Upper lobe of right lung (tissue), 1 donor: ENCODE results near the gene HOXB9. TPM values are rescaled to one million over a fixed set of nuclear protein-coding genes. Genes with fewer than 3 reads are reported as not detected.
A peak's percentile ranks its signal among the peaks of the same experiment; 100 is the strongest.

Experiments
- ATAC-seq: fragments of 200-7000 bp; cut with Tn5 transposase; one replicate; pipeline ENCODE4 v1.9.1; 2020; ENCODE audit warnings: mild to moderate bottlenecking, moderate library complexity
- DNase-seq: peaks from one replicate; pipeline ENCODE4 v3.0.0-alpha.2; 2020
- H3K27ac ChIP-seq: fragments of 200-600 bp; one replicate; pipeline ENCODE4 v1.8.0; 2022
- H3K27me3 ChIP-seq: fragments of 200-600 bp; one replicate; pipeline ENCODE4 v1.8.0; 2022; ENCODE audit warnings: mild to moderate bottlenecking
- H3K36me3 ChIP-seq: fragments of 200-600 bp; one replicate; pipeline ENCODE4 v1.8.0; 2022
- H3K4me1 ChIP-seq: fragments of 200-600 bp; one replicate; pipeline ENCODE4 v1.8.0; 2022
- H3K4me3 ChIP-seq: fragments of 200-600 bp; one replicate; pipeline ENCODE4 v1.8.0; 2022; ENCODE audit warnings: mild to moderate bottlenecking
- H3K9me3 ChIP-seq: fragments of 200-600 bp; one replicate; pipeline ENCODE4 v1.8.0; 2022
- CTCF ChIP-seq: fragments of 200-600 bp; IDR thresholded peaks from one replicate; pipeline ENCODE4 v1.8.0; 2022; ENCODE audit warnings: antibody characterized with exemption
- intact Hi-C: fragments of 100-400 bp; cut with DNase I; formaldehyde crosslinking; loops from one replicate; pipeline ENCODE4 v1.11.0; 2022
- total RNA-seq: library from RNA; stranded (reverse); fragmentation: NEBNext Ultra II Directional; extraction: Animal tissue kit (Norgen Biotek cat#: 25700); gene quantifications from one replicate; pipeline ENCODE4 v1.2.1, GENCODE V29; 2021
- donor health status: DM: no; HTN: yes; CAD: no; lungs with severe emphysema.

The HOXB9 gene
- total RNA-seq, 1 donor from 2014 or later: not detected

DNA sequence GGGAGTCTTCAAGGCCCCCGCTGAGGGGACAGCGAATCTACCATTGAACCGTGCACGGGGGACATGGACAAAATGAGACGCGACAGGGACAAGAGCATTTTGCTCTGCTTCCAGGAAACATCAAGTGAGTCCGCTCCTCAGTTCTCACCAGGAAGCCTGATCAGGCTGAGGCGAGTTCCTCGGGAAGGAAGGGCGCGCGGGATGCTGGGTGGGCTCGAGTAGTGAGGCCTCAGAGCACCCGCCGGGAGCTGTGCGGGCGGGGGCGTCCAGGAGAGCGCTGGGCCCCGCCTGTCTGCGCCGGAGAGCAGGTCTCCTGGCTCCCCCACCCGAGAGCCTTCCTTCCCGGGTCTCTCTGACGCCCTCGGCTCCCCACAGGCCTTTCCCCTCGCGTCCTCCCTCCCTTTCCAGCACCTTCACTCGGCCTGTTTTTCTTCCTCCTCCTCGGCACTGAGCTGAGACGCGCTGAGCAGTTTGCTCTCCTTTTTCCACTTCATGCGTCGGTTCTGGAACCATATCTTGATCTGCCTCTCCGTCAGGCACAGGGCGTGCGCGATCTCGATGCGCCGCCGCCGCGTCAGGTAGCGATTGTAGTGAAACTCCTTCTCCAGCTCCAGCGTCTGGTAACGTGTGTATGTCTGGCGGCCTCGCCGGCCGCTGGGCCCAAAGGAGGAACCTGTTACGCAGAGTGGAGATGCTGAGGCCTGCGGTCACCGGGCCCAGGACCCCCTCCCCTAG, 30.0 kb downstream of the HOXB9 start:
- Histone ChIP-seq H3K4me1 (peaks cover 28% of the 10 kb centered on the region), H3K27ac (peak overlapping the region; percentile 36), H3K9me3 (no peaks in the 10 kb centered on the region), H3K4me3 (peak overlapping the region; percentile 62), H3K36me3 (no peaks in the 10 kb centered on the region), H3K27me3 (peaks cover 92% of the 10 kb centered on the region)
- no peak for DNase-seq
- ATAC-seq: no peak
- intact Hi-C loops: no loop called here
- TF ChIP-seq CTCF: no peak

DNA sequence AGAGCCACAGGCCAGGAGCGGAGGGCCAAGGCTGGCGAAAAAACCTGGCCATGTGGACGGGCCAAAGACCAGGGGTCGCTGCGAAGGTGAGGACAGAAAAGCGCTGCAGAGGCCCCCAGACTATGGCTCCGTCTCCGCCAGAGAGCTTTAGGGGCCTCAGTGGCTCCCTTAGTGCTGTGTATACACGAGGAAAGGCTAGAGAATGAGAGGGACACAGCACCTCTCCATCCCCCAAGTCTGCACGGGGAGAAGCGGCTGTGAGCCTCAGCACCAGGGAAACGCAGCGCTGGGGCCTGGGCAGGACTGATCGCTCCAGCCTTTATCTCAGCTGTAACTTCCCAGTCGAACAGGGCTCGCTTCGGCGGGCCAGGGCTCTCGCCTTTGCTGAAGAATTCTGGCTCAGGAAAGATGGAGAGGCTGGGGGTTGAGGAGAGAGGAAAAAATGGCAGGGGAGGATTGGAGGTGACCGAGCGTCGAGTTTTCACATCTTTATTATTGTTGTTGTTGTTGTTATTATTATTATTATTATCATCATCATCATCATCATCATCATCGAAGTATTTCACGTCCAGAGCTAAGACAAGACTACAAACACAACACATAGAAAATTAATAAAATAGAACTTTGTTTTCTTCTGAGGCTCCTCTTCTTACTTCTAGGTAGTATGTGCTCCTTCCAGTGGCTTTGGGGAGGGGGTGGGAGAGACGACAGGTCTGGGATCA, 30.7 kb downstream of the HOXB9 start:
- H3K27ac ChIP-seq: no peak overlapping the region
- DNase-seq (no peak), ATAC-seq (no peak)
- peak overlapping the region; percentile 62 for H3K4me3 ChIP-seq
- TF ChIP-seq CTCF: no peak
- no peaks in the 10 kb centered on the region for H3K9me3 ChIP-seq
- H3K36me3 ChIP-seq: no peaks in the 10 kb centered on the region
- peaks cover 28% of the 10 kb centered on the region for H3K4me1 ChIP-seq
- H3K27me3 ChIP-seq: peaks cover 95% of the 10 kb centered on the region
- intact Hi-C loops: no loop called here

GRCh38 chr17:48594538-48595277, 31.4 kb downstream of the HOXB9 start:
- H3K4me3 ChIP-seq: peak overlapping the region; percentile 55
- peak overlapping the region; percentile 25 for H3K27ac ChIP-seq
- DNase-seq: no peak
- ATAC-seq: no peak
- H3K4me1 ChIP-seq: peaks cover 28% of the 10 kb centered on the region
- intact Hi-C loops: loop anchor here (5.0 kb wide), 1 partner anchor 242 kb away; no protein-coding TSS in a partner anchor
- H3K27me3 ChIP-seq: peaks cover 94% of the 10 kb centered on the region
- no peaks in the 10 kb centered on the region for H3K9me3 ChIP-seq
- no peak for TF ChIP-seq CTCF
- no peaks in the 10 kb centered on the region for H3K36me3 ChIP-seq

- ATAC-seq (peak; percentile 76), DNase-seq (peak; percentile 84)
- Histone ChIP-seq H3K9me3 (no peaks in the 10 kb centered on the region), H3K36me3 (no peaks in the 10 kb centered on the region), H3K4me3 (peak overlapping the region; percentile 55), H3K4me1 (peaks cover 28% of the 10 kb centered on the region), H3K27ac (peak overlapping the region; percentile 25), H3K27me3 (peaks cover 87% of the 10 kb centered on the region)
- intact Hi-C loops: loop anchor here (5.0 kb wide), 1 partner anchor 242 kb away; no protein-coding TSS in a partner anchor
- peak; percentile 90 for TF ChIP-seq CTCF
Observed at GRCh38 chr17:48593840-48594537, 32.2 kb downstream of the HOXB9 start.

GRCh38 chr17:48593126-48593829, 32.9 kb downstream of the HOXB9 start, which contains the start of gene HOXB5:
HOXB5 (minus strand) TSS chr17:48593779; CDS start chr17:48593682, 97 bp downstream.
- no peaks in the 10 kb centered on the region for H3K36me3 ChIP-seq
- intact Hi-C loops: loop anchor here (5.0 kb wide), 1 partner anchor 241 kb away; no protein-coding TSS in a partner anchor
- H3K9me3 ChIP-seq: no peaks in the 10 kb centered on the region
- H3K4me3 ChIP-seq: peak within 1 kb of the TSS; percentile 55
- ATAC-seq (no peak), DNase-seq (no peak)
- peak within 1 kb of the TSS; percentile 85 for H3K27ac ChIP-seq
- H3K27me3 ChIP-seq: peaks cover 80% of the 10 kb centered on the region
- no peak for TF ChIP-seq CTCF
- H3K4me1 ChIP-seq: peaks cover 28% of the 10 kb centered on the region
